Sigmoid colon (tissue), 4 donors: ENCODE results near the gene DNMT1.

Source experiments
- POLR2AphosphoS5 ChIP-seq, 4 donors: sonication (generic); formaldehyde crosslinking; IDR thresholded peaks; one replicate each; pipeline ENCODE4 v1.6.1; 2017; ENCODE audit warnings: antibody characterized with exemption in 4 of 4
- TF ChIP-seq, protein P1 (sequence below), 4 experiments: fragments of 450-650 bp in 3 of 4; fragments of 200-600 bp in 1 of 4; IDR thresholded peaks; one replicate each; pipeline ENCODE4 v1.5.1; 2016 to 2019; ENCODE audit warnings: antibody characterized with exemption in 4 of 4, mild to moderate bottlenecking in 3 of 4, moderate library complexity in 2 of 4

DNA sequence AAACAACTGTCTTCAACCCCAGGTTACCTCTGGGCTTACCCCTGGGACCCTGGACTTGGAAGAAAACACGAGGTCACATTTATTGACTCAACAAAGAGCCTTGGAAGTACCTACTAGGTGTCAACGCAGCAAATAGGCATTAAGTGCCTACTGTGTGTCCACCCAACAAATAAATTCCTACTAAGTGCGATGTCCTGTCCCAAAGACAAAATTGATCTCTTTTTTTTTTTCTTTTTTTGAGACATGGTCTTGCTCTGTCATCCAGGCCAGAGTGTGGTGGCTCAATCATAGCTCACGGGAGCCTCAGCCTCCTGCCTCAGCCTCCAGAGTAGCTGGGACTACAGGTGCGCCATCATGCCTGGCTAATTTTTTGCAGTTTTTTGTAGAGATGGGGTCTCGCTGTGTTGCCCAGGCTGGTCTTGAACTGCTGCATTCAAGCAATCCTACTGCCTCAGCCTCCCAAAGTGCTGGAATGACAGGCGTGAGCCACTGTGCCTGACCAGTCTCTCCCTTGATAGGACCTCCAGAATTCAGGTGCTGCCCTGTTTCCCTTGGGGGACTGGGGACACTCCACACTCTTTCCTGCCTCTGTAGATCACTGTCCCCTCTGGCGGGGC is 37.0 kb upstream of the DNMT1 start:
- TF ChIP-seq, protein P1, sequence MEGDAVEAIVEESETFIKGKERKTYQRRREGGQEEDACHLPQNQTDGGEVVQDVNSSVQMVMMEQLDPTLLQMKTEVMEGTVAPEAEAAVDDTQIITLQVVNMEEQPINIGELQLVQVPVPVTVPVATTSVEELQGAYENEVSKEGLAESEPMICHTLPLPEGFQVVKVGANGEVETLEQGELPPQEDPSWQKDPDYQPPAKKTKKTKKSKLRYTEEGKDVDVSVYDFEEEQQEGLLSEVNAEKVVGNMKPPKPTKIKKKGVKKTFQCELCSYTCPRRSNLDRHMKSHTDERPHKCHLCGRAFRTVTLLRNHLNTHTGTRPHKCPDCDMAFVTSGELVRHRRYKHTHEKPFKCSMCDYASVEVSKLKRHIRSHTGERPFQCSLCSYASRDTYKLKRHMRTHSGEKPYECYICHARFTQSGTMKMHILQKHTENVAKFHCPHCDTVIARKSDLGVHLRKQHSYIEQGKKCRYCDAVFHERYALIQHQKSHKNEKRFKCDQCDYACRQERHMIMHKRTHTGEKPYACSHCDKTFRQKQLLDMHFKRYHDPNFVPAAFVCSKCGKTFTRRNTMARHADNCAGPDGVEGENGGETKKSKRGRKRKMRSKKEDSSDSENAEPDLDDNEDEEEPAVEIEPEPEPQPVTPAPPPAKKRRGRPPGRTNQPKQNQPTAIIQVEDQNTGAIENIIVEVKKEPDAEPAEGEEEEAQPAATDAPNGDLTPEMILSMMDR (IDR thresholded peaks at IDR 0.05), result no peak
- no peak for TF ChIP-seq POLR2AphosphoS5 (IDR thresholded peaks at IDR 0.05)
